GM12801 (cell line): Measurements from ENCODE around the gene VAX1.

ENCODE experiments used
- CTCF ChIP-seq: IDR thresholded peaks from one replicate; pipeline ENCODE4 v1.5.1; 2011; ENCODE audit warnings: control low read depth; ENCODE audit not compliant: insufficient read length; ENCODE audit errors: extremely low read depth

VAX1 gene

GRCh38 chr10:117094856-117095255, 43.2 kb downstream of the VAX1 start:
- no peak for TF ChIP-seq CTCF

GRCh38 chr10:117092386-117092785, 45.7 kb downstream of the VAX1 start:
- TF ChIP-seq CTCF, result no peak

GRCh38 chr10:117090834-117091233, 47.2 kb downstream of the VAX1 start:
- TF ChIP-seq CTCF, result no peak

- no peak for TF ChIP-seq CTCF
Observed at GRCh38 chr10:117087521-117087920, 50.5 kb downstream of the VAX1 start.

GRCh38 chr10:117086546-117086945, 51.5 kb downstream of the VAX1 start:
- TF ChIP-seq CTCF, result no peak
